Measurements from ENCODE around the gene EPO. TPM values are rescaled to one million over a fixed set of nuclear protein-coding genes. Genes with fewer than 3 reads are reported as not detected.

EPO gene
- total RNA-seq, 2 experiments from 2014 or later, result not detected

GRCh38 chr7:100685631-100686145, 34.6 kb upstream of the EPO start:
- ATAC-seq (ENCODE audit: poor library complexity) (no peak), DNase-seq (no peak)
- ChIA-PET POLR2A (no interaction called here), CTCF (interaction anchor here (0.9 kb wide), 1 partner anchor 20 kb away, joined by 3 read pairs; no protein-coding TSS in a partner anchor)
- TF ChIP-seq, protein P1, sequence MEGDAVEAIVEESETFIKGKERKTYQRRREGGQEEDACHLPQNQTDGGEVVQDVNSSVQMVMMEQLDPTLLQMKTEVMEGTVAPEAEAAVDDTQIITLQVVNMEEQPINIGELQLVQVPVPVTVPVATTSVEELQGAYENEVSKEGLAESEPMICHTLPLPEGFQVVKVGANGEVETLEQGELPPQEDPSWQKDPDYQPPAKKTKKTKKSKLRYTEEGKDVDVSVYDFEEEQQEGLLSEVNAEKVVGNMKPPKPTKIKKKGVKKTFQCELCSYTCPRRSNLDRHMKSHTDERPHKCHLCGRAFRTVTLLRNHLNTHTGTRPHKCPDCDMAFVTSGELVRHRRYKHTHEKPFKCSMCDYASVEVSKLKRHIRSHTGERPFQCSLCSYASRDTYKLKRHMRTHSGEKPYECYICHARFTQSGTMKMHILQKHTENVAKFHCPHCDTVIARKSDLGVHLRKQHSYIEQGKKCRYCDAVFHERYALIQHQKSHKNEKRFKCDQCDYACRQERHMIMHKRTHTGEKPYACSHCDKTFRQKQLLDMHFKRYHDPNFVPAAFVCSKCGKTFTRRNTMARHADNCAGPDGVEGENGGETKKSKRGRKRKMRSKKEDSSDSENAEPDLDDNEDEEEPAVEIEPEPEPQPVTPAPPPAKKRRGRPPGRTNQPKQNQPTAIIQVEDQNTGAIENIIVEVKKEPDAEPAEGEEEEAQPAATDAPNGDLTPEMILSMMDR (IDR thresholded peaks at IDR 0.05), result no peak
- H3K27me3 ChIP-seq (ENCODE audit: control insufficient read depth in 1 of 2, insufficient read depth in 2 of 2, low read length in 2 of 2), result no peaks in the 10 kb centered on the region
- peaks cover 82% of the 10 kb centered on the region for H3K36me3 ChIP-seq (ENCODE audit: insufficient read depth, low read length)
- Mint-ChIP-seq H3K9me3 (no peaks in the 10 kb centered on the region), H3K27me3 (no peaks in the 10 kb centered on the region), H3K4me1 (ENCODE audit: low read depth) (peaks cover 18% of the 10 kb centered on the region), H3K4me3 (no peak overlapping the region), H3K27ac (no peak overlapping the region), H3K36me3 (ENCODE audit: low read depth) (peaks cover 57% of the 10 kb centered on the region)
- no peak overlapping the region for H3K4me3 ChIP-seq (ENCODE audit: low read length)
- intact Hi-C loops (cut with DNase I, micrococcal nuclease), result no loop called here
- peaks cover 34% of the 10 kb centered on the region for H3K4me1 ChIP-seq (ENCODE audit: insufficient read depth, low read length)
- H3K9me3 ChIP-seq (ENCODE audit: control insufficient read depth in 1 of 2, insufficient read depth in 1 of 2, low read length in 2 of 2), result peaks cover 0 to 4% of the 10 kb centered on the region in 2 experiments
- no peak overlapping the region for H3K27ac ChIP-seq (ENCODE audit: low read depth in 1 of 2, low read length in 2 of 2)

- Mint-ChIP-seq H3K27ac (no peak overlapping the region), H3K36me3 (ENCODE audit: low read depth) (peaks cover 53% of the 10 kb centered on the region), H3K27me3 (no peaks in the 10 kb centered on the region), H3K4me3 (no peak overlapping the region), H3K4me1 (ENCODE audit: low read depth) (peaks cover 14% of the 10 kb centered on the region), H3K9me3 (no peaks in the 10 kb centered on the region)
- H3K4me1 ChIP-seq (ENCODE audit: insufficient read depth, low read length), result peaks cover 35% of the 10 kb centered on the region
- DNase-seq, result peak in 1 of 14 experiments; percentile 3
- CTCF ChIA-PET, result interaction anchor here (1.0 kb wide), 1 partner anchor 19 kb away, joined by 3 read pairs; no protein-coding TSS in a partner anchor
- TF ChIP-seq, protein P1 (IDR thresholded peaks at IDR 0.05), result no peak
- no peak overlapping the region for H3K4me3 ChIP-seq (ENCODE audit: low read length)
- ATAC-seq (ENCODE audit: poor library complexity), result no peak
- H3K27me3 ChIP-seq (ENCODE audit: control insufficient read depth in 1 of 2, insufficient read depth in 2 of 2, low read length in 2 of 2), result no peaks in the 10 kb centered on the region
- POLR2A ChIA-PET, result no interaction called here
- intact Hi-C loops (cut with DNase I, micrococcal nuclease), result no loop called here
- H3K36me3 ChIP-seq (ENCODE audit: insufficient read depth, low read length), result peaks cover 87% of the 10 kb centered on the region
- H3K27ac ChIP-seq (ENCODE audit: low read depth in 1 of 2, low read length in 2 of 2), result no peak overlapping the region
- H3K9me3 ChIP-seq (ENCODE audit: control insufficient read depth in 1 of 2, insufficient read depth in 1 of 2, low read length in 2 of 2), result peaks cover 0 to 4% of the 10 kb centered on the region in 2 experiments
Measured at GRCh38 chr7:100686201-100686821, 34.0 kb upstream of the EPO start.

DNA sequence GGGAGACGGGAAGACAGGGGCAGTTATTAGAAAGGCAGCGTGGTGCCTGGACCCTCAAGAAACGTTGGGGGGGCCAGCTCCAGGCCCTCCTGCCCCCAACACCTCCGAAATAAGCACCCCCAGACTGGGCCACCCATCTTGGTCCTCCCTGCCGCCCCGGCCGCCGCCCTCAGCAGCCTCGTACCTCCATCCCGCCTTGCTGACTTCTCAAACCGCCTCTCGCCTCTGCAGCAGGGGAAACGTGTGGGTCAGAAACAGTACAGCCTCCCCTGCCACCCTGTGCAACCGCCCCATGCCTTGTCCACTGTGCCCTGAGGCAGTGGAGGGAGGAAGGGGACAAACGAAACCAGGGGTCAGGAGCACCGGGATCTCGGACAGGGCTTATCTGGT, 33.5 kb upstream of the EPO start:
- Mint-ChIP-seq H3K27ac (no peak overlapping the region), H3K36me3 (ENCODE audit: low read depth) (peaks cover 52% of the 10 kb centered on the region), H3K4me1 (ENCODE audit: low read depth) (peaks cover 14% of the 10 kb centered on the region), H3K27me3 (no peaks in the 10 kb centered on the region), H3K9me3 (no peaks in the 10 kb centered on the region), H3K4me3 (no peak overlapping the region)
- Histone ChIP-seq H3K27ac (ENCODE audit: low read depth in 1 of 2, low read length in 2 of 2) (no peak overlapping the region), H3K4me3 (ENCODE audit: low read length) (no peak overlapping the region), H3K4me1 (ENCODE audit: insufficient read depth, low read length) (peaks cover 35% of the 10 kb centered on the region), H3K27me3 (ENCODE audit: control insufficient read depth in 1 of 2, insufficient read depth in 2 of 2, low read length in 2 of 2) (no peaks in the 10 kb centered on the region), H3K36me3 (ENCODE audit: insufficient read depth, low read length) (peaks cover 82% of the 10 kb centered on the region), H3K9me3 (ENCODE audit: control insufficient read depth in 1 of 2, insufficient read depth in 1 of 2, low read length in 2 of 2) (peaks cover 0 to under 1% of the 10 kb centered on the region in 2 experiments)
- ChIA-PET POLR2A (no interaction called here), CTCF (interaction anchor here (1.0 kb wide), 1 partner anchor 19 kb away, joined by 3 read pairs; no protein-coding TSS in a partner anchor)
- intact Hi-C loops (cut with DNase I, micrococcal nuclease), result no loop called here
- ATAC-seq (ENCODE audit: poor library complexity), result no peak
- TF ChIP-seq, protein P1 (IDR thresholded peaks at IDR 0.05), result no peak
- peak in 1 of 14 experiments; percentile 16 for DNase-seq

All from CD4-positive, alpha-beta T cell (primary cell).